Smooth muscle cell (in vitro differentiated cells): ENCODE data around the gene NCF1. TPM values are rescaled to one million over a fixed set of nuclear protein-coding genes. Genes with fewer than 3 reads are reported as not detected.

Source experiments
- polyA plus RNA-seq: library from polyadenylated mRNA; unstranded; fragments of >200 nt; fragmentation: Nextera tagmentation; extraction: Ambion mirVana; gene quantifications from 2 replicates; pipeline ENCODE4 v1.2.1, GENCODE V29; 2016
- total RNA-seq: library from RNA; depleted of rRNA; stranded (reverse); fragments of >200 nt; gene quantifications from 2 replicates; pipeline ENCODE4 v1.2.3, GENCODE V29; 2014

NCF1 gene
- total and polyA plus RNA-seq, 2 experiments from 2014 or later: 0.90 TPM; not detected in 1

Other genes starting within 250 kb of the NCF1 start
- gene GTF2I, start 116.3 kb upstream of the NCF1 start, total RNA-seq: 90.7 and 101 TPM in 2 replicates
- 63.9 and 86.1 TPM in 2 replicates for gene GTF2I, start 116.3 kb upstream of the NCF1 start, polyA plus RNA-seq
- 3.0 and 4.6 TPM in 2 replicates for gene GTF2IRD2, start 77.6 kb downstream of the NCF1 start, total RNA-seq
- gene GTF2IRD2, start 77.6 kb downstream of the NCF1 start, polyA plus RNA-seq: 9.2 and 18.9 TPM in 2 replicates
- 4.7 and 11.4 TPM in 2 replicates for gene CASTOR2, start 190.7 kb downstream of the NCF1 start, total RNA-seq
- gene CASTOR2, start 190.7 kb downstream of the NCF1 start, polyA plus RNA-seq: 2.7 and 4.3 TPM in 2 replicates